Measurements from ENCODE around the gene EBF4.
"Not testable (repeated sequence)": the region's sequence is repeated elsewhere in the genome, so short reads cannot be mapped to it uniquely, and the experiment has no call there.

EBF4 gene

DNA sequence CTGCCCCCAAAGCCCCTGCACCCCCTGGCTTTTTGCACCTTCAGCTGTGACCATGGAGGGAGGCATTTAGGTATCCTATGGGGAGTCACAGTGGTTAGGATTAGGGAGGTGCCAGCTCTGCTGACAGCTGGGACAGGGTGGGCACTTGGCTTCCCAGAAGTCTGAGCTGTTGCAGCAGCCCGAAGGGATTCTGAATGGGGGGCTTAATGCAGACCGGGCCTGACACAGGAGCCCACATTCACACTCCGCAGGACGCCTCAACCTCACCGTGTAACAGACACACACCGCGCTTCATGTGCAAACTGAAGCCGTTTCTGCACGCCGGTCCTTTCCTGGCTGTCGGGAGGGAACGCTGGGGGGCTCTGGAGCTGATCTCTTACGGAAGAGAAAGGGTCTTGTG is 1.9 kb downstream of the EBF4 start:
- H3K4me1 ChIP-seq (ENCODE audit: control insufficient read depth, insufficient read depth, low read length): peaks cover 17% of the 10 kb centered on the region; the same call in 1 of the 2 replicates
- H3K9ac ChIP-seq (ENCODE audit: low read length): no peak overlapping the region
- no peak overlapping the region for H3K4me3 ChIP-seq (ENCODE audit: low read depth, low read length)
- peaks cover 91% of the 10 kb centered on the region for H3K27me3 ChIP-seq (ENCODE audit: control insufficient read depth, insufficient read depth, low read length)
- H3K36me3 ChIP-seq (ENCODE audit: control insufficient read depth, insufficient read depth, low read length): no peaks in the 10 kb centered on the region
- H3K27ac ChIP-seq (ENCODE audit: low read depth, low read length): no peak overlapping the region
- H3K9me3 ChIP-seq (ENCODE audit: control insufficient read depth, insufficient read depth, low read depth, low read length): no peaks in the 10 kb centered on the region

DNA sequence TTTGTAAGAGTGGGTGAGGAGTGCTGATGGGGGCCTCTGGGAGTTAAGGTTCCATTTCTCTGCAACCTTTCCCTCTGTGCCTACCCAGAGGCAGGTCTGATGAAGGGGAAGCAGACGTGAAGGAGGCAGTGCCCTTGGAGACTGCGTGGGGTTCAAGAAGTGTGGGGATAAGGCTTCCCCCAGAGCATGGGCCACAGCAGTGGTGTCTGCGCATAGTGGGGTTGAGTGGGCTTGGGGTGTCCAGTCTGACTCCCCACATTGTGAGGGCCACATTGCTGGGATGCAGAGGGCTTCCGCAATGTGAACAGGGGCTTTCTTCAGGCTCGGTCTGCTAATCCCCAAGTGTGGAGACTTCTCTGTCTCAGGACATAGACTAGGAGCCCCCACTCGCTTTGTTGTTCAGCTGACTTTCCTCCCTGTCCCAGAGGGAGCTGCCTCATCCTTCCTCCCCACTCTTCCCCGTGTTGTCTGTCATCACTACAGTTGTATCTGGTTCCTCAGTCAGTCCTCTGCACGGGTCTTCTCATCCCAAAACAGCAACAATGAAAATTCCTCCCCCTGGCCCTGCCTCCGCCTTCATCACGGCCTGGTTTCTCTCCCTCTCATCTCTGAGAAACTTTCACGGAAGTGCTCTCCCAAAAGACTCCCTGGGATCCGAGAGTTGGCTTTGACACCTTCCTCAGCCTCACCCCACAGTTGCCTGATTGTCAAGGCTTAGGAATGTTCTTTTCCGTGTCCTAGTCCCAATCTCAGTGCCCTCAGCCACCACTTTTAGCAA is 2.8 kb downstream of the EBF4 start:
- Histone ChIP-seq H3K9me3 (ENCODE audit: control insufficient read depth, insufficient read depth, low read depth, low read length) (no peaks in the 10 kb centered on the region), H3K27me3 (ENCODE audit: control insufficient read depth, insufficient read depth, low read length) (peaks cover 91% of the 10 kb centered on the region), H3K9ac (ENCODE audit: low read length) (no peak overlapping the region), H3K4me3 (ENCODE audit: low read depth, low read length) (no peak overlapping the region), H3K36me3 (ENCODE audit: control insufficient read depth, insufficient read depth, low read length) (no peaks in the 10 kb centered on the region), H3K27ac (ENCODE audit: low read depth, low read length) (no peak overlapping the region), H3K4me1 (ENCODE audit: control insufficient read depth, insufficient read depth, low read length) (peaks cover 24% of the 10 kb centered on the region)

DNA sequence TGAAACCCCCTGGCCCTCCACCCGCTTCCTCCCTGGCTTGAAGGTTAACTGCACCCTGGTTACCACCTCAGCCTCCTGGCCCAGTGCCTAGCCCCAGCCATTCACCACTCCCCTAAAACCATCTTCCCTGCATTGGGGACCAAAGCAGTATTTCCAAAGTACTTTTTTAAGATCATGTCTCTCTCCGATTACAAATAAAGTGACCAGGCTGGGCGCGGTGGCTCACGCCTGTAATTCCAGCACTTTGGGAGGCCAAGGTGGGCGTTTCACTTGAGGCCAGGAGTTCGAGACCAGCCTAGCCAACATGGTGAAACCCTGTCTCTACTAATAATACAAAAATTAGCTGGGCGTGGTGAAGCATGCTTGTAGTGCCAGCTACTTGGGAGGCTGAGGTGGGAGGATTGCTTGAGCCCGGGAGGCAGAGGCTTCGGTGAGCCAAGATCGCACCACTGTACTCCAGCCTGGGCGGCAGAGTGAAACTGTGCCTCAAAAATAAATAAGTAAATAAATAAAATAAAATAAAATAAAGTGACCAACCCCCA is 3.5 kb downstream of the EBF4 start:
- H3K4me3 ChIP-seq (ENCODE audit: low read depth, low read length); H3K27ac ChIP-seq (ENCODE audit: low read depth, low read length); H3K9ac ChIP-seq (ENCODE audit: low read length); H3K36me3 ChIP-seq (ENCODE audit: control insufficient read depth, insufficient read depth, low read length); H3K9me3 ChIP-seq (ENCODE audit: control insufficient read depth, insufficient read depth, low read depth, low read length): not testable (repeated sequence)
- peaks cover 31% of the 10 kb centered on the region for H3K4me1 ChIP-seq (ENCODE audit: control insufficient read depth, insufficient read depth, low read length)
- H3K27me3 ChIP-seq (ENCODE audit: control insufficient read depth, insufficient read depth, low read length): peaks cover 91% of the 10 kb centered on the region

DNA sequence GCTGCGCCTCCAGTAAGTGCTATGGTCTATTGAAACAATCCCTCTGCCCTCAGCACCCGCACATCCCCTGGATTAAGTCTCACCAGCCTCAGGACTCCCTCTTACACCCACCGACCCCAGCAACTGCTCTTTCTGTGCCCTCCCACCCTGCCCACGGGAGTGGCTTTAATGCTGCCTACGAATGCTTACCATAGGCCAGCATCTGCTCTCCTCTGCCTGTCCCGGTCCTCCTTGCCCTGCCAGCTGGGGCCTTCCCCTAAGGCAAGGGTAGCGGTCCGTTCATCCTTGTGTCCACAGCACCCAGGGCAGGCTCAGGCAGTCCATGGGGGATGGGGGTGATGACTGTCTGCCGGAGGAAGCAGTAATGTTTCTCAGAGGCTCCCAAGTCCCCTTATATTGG is 4.1 kb downstream of the EBF4 start:
- Histone ChIP-seq H3K27me3 (ENCODE audit: control insufficient read depth, insufficient read depth, low read length) (peaks cover 91% of the 10 kb centered on the region), H3K9ac (ENCODE audit: low read length) (no peak overlapping the region)

DNA sequence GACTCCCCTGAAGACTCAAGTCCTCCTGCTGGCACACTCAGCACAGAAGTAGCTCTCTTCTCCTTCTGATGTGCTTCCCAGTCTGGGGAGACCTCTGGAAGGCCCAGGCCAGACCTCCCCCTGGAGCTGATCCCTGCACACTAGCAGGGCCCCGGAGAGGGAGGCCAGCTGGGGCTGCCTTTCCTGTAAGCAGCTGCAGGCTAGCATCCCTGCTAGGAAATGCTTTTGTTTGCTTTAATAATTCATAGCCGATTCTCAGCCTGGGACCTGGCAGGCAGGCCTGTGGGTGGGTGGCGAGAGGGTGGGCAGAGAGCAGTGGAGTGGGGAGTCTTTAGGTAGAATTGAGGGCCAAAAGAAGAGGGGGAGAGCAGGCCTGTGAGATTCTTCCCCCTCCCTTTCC is 5.2 kb downstream of the EBF4 start:
- Histone ChIP-seq H3K9ac (ENCODE audit: low read length) (no peak overlapping the region), H3K9me3 (ENCODE audit: control insufficient read depth, insufficient read depth, low read depth, low read length) (no peaks in the 10 kb centered on the region), H3K4me1 (ENCODE audit: control insufficient read depth, insufficient read depth, low read length) (peaks cover 40% of the 10 kb centered on the region), H3K27ac (ENCODE audit: low read depth, low read length) (no peak overlapping the region), H3K4me3 (ENCODE audit: low read depth, low read length) (no peak overlapping the region), H3K27me3 (ENCODE audit: control insufficient read depth, insufficient read depth, low read length) (peaks cover 94% of the 10 kb centered on the region), H3K36me3 (ENCODE audit: control insufficient read depth, insufficient read depth, low read length) (no peaks in the 10 kb centered on the region)

More for the DNA sequence above, 4.1 kb downstream of the EBF4 start:
- Histone ChIP-seq H3K36me3 (ENCODE audit: control insufficient read depth, insufficient read depth, low read length) (no peaks in the 10 kb centered on the region), H3K9me3 (ENCODE audit: control insufficient read depth, insufficient read depth, low read depth, low read length) (no peaks in the 10 kb centered on the region), H3K4me3 (ENCODE audit: low read depth, low read length) (no peak overlapping the region), H3K4me1 (ENCODE audit: control insufficient read depth, insufficient read depth, low read length) (peaks cover 35% of the 10 kb centered on the region), H3K27ac (ENCODE audit: low read depth, low read length) (no peak overlapping the region)

DNA sequence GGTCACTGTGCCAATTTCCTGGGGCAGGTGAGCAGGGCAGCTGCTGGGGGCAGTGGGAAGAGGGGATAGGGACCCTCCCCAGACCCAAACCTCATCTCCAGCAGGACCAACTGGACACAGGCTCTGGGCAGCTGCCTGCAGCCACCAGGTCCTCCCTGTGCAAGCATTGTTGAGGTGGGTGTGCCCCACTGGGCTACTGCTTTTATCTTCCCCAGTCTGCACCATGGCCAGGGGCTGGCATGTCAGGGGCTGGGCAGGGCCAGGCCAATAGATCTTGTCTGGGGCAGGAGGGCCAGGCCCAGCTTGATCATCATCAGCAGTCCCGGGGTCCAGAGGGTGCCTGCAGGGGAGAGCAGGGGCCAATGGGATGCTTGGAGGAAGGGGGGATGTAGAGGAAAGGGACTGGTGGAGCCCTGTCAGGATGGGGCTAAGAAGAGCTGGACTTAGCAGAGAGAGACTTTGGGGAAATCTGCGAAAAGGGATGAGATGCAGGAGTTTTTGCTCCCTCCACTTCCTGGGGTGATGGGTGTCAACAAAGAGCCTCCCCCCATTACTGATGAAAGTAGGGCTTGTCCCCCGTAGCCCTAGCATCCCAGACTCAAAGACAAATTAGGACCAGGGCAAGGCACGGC is 5.7 kb downstream of the EBF4 start:
- Histone ChIP-seq H3K36me3 (ENCODE audit: control insufficient read depth, insufficient read depth, low read length) (no peaks in the 10 kb centered on the region), H3K9me3 (ENCODE audit: control insufficient read depth, insufficient read depth, low read depth, low read length) (no peaks in the 10 kb centered on the region), H3K27ac (ENCODE audit: low read depth, low read length) (no peak overlapping the region), H3K4me3 (ENCODE audit: low read depth, low read length) (no peak overlapping the region), H3K4me1 (ENCODE audit: control insufficient read depth, insufficient read depth, low read length) (peaks cover 40% of the 10 kb centered on the region), H3K27me3 (ENCODE audit: control insufficient read depth, insufficient read depth, low read length) (peaks cover 97% of the 10 kb centered on the region), H3K9ac (ENCODE audit: low read length) (no peak overlapping the region)

DNA sequence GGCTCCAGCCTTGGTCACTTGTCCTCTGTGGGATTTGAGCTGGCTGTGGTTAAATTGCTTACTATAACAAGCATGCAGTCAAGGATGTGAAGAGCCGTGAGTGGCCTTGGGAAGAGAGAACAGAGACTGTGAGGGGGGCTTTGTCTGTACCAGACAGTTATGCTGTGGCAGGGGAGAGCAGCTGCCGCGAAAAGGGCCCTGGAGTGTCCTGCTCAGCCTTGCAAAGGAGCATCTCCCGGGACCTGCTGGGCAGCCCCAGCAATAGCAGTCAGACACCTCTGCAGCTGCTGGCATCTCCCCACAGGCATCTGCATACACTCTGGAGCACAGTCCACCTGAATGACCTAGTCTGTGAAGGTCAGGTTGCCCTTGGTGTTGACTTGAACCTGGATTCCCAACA is 6.3 kb downstream of the EBF4 start:
- Histone ChIP-seq H3K9me3 (ENCODE audit: control insufficient read depth, insufficient read depth, low read depth, low read length) (no peaks in the 10 kb centered on the region; the same call in 1 of the 2 replicates), H3K27me3 (ENCODE audit: control insufficient read depth, insufficient read depth, low read length) (peaks cover 97% of the 10 kb centered on the region), H3K36me3 (ENCODE audit: control insufficient read depth, insufficient read depth, low read length) (no peaks in the 10 kb centered on the region), H3K9ac (ENCODE audit: low read length) (no peak overlapping the region), H3K27ac (ENCODE audit: low read depth, low read length) (no peak overlapping the region), H3K4me3 (ENCODE audit: low read depth, low read length) (no peak overlapping the region), H3K4me1 (ENCODE audit: control insufficient read depth, insufficient read depth, low read length) (peaks cover 40% of the 10 kb centered on the region)

DNA sequence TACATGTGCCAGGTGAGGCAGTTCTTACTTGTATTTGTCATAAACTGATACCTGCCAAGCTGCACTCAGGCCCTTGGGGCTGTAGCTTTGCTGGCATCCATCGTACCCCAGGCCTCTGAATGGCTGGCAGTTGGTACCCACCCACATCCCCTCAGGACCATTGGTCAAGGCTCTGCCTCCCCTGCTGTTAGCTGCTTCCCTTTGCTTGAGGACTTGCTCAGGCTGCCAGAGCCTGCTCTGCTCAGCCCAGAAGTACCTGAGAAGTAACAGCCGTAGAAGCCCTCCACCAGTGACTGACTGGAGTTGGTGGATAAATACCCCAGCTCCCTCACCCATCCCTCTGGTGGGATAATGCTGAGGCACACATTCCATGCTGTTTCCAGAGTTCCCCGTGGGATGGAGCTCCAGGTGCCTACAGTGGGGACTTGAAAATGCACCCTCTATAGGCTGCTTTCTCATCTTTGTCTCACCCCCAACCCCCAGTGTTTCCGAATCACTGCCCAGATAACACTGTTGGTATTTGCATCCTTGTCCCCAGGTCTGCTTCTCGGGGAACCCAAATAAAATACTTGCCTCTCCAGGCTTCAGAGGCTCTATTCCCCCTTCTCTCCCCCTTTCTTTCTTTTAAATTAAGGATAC is 7.3 kb downstream of the EBF4 start:
- Histone ChIP-seq H3K4me1 (ENCODE audit: control insufficient read depth, insufficient read depth, low read length) (peaks cover 42% of the 10 kb centered on the region), H3K9me3 (ENCODE audit: control insufficient read depth, insufficient read depth, low read depth, low read length) (no peaks in the 10 kb centered on the region; the same call in 1 of the 2 replicates), H3K27me3 (ENCODE audit: control insufficient read depth, insufficient read depth, low read length) (peaks cover 97% of the 10 kb centered on the region), H3K36me3 (ENCODE audit: control insufficient read depth, insufficient read depth, low read length) (no peaks in the 10 kb centered on the region), H3K4me3 (ENCODE audit: low read depth, low read length) (no peak overlapping the region), H3K27ac (ENCODE audit: low read depth, low read length) (no peak overlapping the region), H3K9ac (ENCODE audit: low read length) (no peak overlapping the region)

DNA sequence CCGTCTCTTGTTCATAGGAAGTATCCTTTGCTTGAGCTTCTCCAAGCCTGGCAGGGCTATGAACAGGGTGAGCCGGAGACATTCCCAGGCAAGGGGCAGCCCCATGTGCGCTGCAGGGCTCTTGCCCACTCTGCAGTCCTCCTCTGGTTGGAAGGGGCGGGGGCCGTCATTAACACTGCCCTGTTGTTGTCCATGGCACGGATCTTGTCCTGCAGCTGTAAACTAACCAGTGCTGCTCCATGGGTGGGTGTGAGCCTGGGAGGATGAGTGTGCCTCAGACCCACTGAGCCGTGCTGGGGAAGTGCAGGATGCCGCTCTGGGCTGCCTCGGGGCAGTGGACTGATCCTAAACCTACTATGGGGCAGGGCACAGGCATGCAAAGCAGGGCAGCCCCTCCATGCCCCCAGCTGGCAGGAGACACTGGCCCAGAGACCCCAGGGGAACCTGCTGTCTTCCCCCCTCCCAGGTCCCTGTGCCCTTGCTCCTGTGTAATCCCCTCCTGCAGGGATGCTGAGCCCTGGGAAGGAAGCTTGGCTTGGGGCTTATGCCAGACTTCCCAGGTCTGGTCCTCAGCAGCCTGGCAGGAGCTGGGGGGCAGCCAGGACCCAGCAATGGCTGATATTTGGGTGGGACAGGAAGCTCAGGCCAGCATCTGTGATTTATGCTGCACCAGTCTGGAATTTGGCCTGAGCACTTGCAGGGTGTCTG is 8.5 kb downstream of the EBF4 start:
- H3K9me3 ChIP-seq (ENCODE audit: control insufficient read depth, insufficient read depth, low read depth, low read length): no peaks in the 10 kb centered on the region; the same call in 1 of the 2 replicates
- H3K27me3 ChIP-seq (ENCODE audit: control insufficient read depth, insufficient read depth, low read length): peaks cover 97% of the 10 kb centered on the region
- peak overlapping the region; percentile 20; the same call in 1 of the 2 replicates for H3K4me3 ChIP-seq (ENCODE audit: low read depth, low read length)
- H3K36me3 ChIP-seq (ENCODE audit: control insufficient read depth, insufficient read depth, low read length): no peaks in the 10 kb centered on the region
- H3K4me1 ChIP-seq (ENCODE audit: control insufficient read depth, insufficient read depth, low read length): peaks cover 45% of the 10 kb centered on the region
- no peak overlapping the region for H3K27ac ChIP-seq (ENCODE audit: low read depth, low read length)
- H3K9ac ChIP-seq (ENCODE audit: low read length): no peak overlapping the region

DNA sequence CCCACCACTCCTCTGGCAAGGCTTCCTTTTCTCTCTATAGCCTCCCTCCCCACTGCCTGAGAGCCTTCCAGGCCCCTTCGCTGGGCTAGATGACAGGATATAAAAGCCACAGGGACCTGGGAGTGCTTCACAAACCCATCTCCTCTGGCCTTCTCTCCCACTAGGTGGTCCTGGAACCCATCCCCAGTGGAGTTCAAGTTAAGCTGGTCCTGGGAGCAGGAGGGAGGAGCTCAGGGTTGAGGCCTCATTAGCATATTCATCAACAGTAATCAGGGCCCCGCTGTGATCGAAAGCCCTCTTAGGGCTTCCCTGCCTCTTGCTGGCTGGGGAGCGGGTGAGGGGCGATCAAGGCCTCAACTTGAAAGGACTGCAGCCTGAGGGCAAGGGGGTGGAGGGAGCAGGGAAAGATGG is 9.1 kb downstream of the EBF4 start:
- Histone ChIP-seq H3K9ac (ENCODE audit: low read length) (no peak overlapping the region), H3K27ac (ENCODE audit: low read depth, low read length) (no peak overlapping the region), H3K27me3 (ENCODE audit: control insufficient read depth, insufficient read depth, low read length) (peaks cover 97% of the 10 kb centered on the region), H3K36me3 (ENCODE audit: control insufficient read depth, insufficient read depth, low read length) (no peaks in the 10 kb centered on the region), H3K4me3 (ENCODE audit: low read depth, low read length) (peak overlapping the region; percentile 20; the same call in 1 of the 2 replicates), H3K9me3 (ENCODE audit: control insufficient read depth, insufficient read depth, low read depth, low read length) (no peaks in the 10 kb centered on the region; the same call in 1 of the 2 replicates), H3K4me1 (ENCODE audit: control insufficient read depth, insufficient read depth, low read length) (peaks cover 51% of the 10 kb centered on the region)

All from HUES6 (cell line).